Prostate gland (tissue), 2 donors: Measurements from ENCODE around the gene ZNF354C. TPM values are rescaled to one million over a fixed set of nuclear protein-coding genes. Genes with fewer than 3 reads are reported as not detected.

Experiments used
- DNase-seq: peaks from one replicate; pipeline ENCODE4 v3.0.0-alpha.2; 2019; ENCODE audit warnings: low spot score
- H3K27ac ChIP-seq, 2 donors: fragments of 200-600 bp; sonication (generic); 2 replicates each; pipeline ENCODE4 v1.5.1; 2017 to 2019
- H3K27me3 ChIP-seq: fragments of 200-600 bp; sonication (generic); replicated peaks from 2 replicates; pipeline ENCODE4 v1.5.1; 2019; ENCODE audit not compliant: insufficient read depth
- H3K36me3 ChIP-seq, 2 donors: fragments of 200-600 bp; sonication (generic); 1 replicate in 1 of 2; 2 replicates in 1 of 2; pipeline versions ENCODE4 v1.5.1 to v1.8.1; 2017 to 2019
- H3K4me1 ChIP-seq: fragments of 200-600 bp; sonication (generic); replicated peaks from 2 replicates; pipeline ENCODE4 v1.5.1; 2019
- H3K4me3 ChIP-seq, 2 donors: fragments of 200-600 bp; sonication (generic); 2 replicates each; pipeline ENCODE4 v1.5.1; 2017 to 2019
- H3K9me3 ChIP-seq: fragments of 200-600 bp; sonication (generic); 2 replicates; pipeline ENCODE4 v1.5.1; 2017
- POLR2A ChIP-seq: fragments of 450-650 bp; IDR thresholded peaks from one replicate; pipeline ENCODE4 v1.6.1; 2016; ENCODE audit warnings: antibody characterized with exemption, mild to moderate bottlenecking
- POLR2AphosphoS5 ChIP-seq: sonication (generic); formaldehyde crosslinking; IDR thresholded peaks from one replicate; pipeline ENCODE4 v1.6.1; 2017; ENCODE audit warnings: antibody characterized with exemption
- WGBS: methylation state at CpG from one replicate; pipeline ENCODE4 v1.1.5; 2018; 5-methylcytosine and 5-hydroxymethylcytosine counted together
- intact Hi-C: fragments of 100-400 bp; cut with DNase I; formaldehyde crosslinking; loops from one replicate; pipeline ENCODE4 v1.14.2; 2022
- total RNA-seq, 2 donors: library from RNA; depleted of rRNA; stranded (reverse); fragments of >200 nt; gene quantifications; one replicate each; pipeline ENCODE4 v1.1.0, GENCODE V29; 2016
- TF ChIP-seq, protein P1 (sequence below), 4 experiments: fragments of 200-600 bp in 2 of 4; fragments of 450-650 bp in 2 of 4; sonication (generic) in 2 of 4; IDR thresholded peaks; 1 replicate in 3 of 4; 2 replicates in 1 of 4; pipeline ENCODE4 v1.5.1; 2016 to 2019; ENCODE audit warnings: antibody characterized with exemption in 4 of 4, mild to moderate bottlenecking in 2 of 4, moderate library complexity in 2 of 4

The ZNF354C gene
- total RNA-seq, 2 donors from 2014 or later, result 5.7 to 6.5 TPM

GRCh38 chr5:179110528-179110927 lies 50.4 kb downstream of the ZNF354C start:
- 83% methylated on average over 9 of the region's 9 CpGs for WGBS
- no peak for DNase-seq
- H3K4me1 ChIP-seq, result no peaks in the 10 kb centered on the region
- H3K36me3 ChIP-seq, result no peaks in the 10 kb centered on the region
- H3K4me3 ChIP-seq, result no peak overlapping the region
- H3K9me3 ChIP-seq, result no peaks in the 10 kb centered on the region
- intact Hi-C loops, result no loop called here
- no peak overlapping the region for H3K27ac ChIP-seq
- no peaks in the 10 kb centered on the region for H3K27me3 ChIP-seq
- TF ChIP-seq POLR2AphosphoS5 (no peak), POLR2A (no peak)
- TF ChIP-seq, protein P1, sequence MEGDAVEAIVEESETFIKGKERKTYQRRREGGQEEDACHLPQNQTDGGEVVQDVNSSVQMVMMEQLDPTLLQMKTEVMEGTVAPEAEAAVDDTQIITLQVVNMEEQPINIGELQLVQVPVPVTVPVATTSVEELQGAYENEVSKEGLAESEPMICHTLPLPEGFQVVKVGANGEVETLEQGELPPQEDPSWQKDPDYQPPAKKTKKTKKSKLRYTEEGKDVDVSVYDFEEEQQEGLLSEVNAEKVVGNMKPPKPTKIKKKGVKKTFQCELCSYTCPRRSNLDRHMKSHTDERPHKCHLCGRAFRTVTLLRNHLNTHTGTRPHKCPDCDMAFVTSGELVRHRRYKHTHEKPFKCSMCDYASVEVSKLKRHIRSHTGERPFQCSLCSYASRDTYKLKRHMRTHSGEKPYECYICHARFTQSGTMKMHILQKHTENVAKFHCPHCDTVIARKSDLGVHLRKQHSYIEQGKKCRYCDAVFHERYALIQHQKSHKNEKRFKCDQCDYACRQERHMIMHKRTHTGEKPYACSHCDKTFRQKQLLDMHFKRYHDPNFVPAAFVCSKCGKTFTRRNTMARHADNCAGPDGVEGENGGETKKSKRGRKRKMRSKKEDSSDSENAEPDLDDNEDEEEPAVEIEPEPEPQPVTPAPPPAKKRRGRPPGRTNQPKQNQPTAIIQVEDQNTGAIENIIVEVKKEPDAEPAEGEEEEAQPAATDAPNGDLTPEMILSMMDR (IDR thresholded peaks at IDR 0.05), result no peak

- no peak for DNase-seq
- Histone ChIP-seq H3K9me3 (no peaks in the 10 kb centered on the region), H3K4me1 (no peaks in the 10 kb centered on the region), H3K4me3 (no peak overlapping the region), H3K36me3 (no peaks in the 10 kb centered on the region), H3K27ac (no peak overlapping the region), H3K27me3 (no peaks in the 10 kb centered on the region)
- intact Hi-C loops, result no loop called here
- 84% methylated on average over 21 of the region's 21 CpGs for WGBS
- TF ChIP-seq POLR2A (no peak), POLR2AphosphoS5 (no peak)
- TF ChIP-seq, protein P1 (IDR thresholded peaks at IDR 0.05), result no peak
Measured at GRCh38 chr5:179111267-179112207, 51.4 kb downstream of the ZNF354C start.

- no peaks in the 10 kb centered on the region for H3K9me3 ChIP-seq
Measured at GRCh38 chr5:179112469-179113142, 52.4 kb downstream of the ZNF354C start.

DNA sequence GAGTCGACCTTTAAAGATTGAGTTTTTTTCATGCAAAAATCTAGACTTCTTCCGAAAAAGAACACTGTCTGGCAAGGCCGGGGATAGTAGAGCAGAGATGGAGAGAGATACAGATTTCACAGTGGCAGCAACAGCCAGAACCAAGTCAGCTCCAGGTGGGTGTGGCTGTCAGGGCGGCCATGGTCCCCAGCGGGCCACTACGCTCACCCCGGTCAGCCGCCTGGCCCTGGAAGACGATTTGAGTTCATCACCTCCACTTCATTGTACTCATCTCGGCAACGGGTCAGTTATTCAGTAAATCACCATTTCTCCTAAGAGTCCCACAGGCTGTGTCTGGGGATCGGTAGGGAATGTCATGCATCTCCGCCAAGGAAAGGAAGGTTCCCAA lies 53.0 kb downstream of the ZNF354C start:
- DNase-seq, result no peak
- intact Hi-C loops, result no loop called here
- no peaks in the 10 kb centered on the region for H3K36me3 ChIP-seq
- H3K9me3 ChIP-seq, result no peaks in the 10 kb centered on the region
- no peak overlapping the region for H3K27ac ChIP-seq
- no peak overlapping the region for H3K4me3 ChIP-seq
- 95% methylated on average over 13 of the region's 13 CpGs for WGBS
- H3K27me3 ChIP-seq, result no peaks in the 10 kb centered on the region
- no peaks in the 10 kb centered on the region for H3K4me1 ChIP-seq
- TF ChIP-seq POLR2AphosphoS5, result no peak

More at GRCh38 chr5:179112469-179113142, 52.4 kb downstream of the ZNF354C start:
- intact Hi-C loops, result no loop called here
- H3K27ac ChIP-seq, result no peak overlapping the region
- H3K4me1 ChIP-seq, result no peaks in the 10 kb centered on the region
- no peak for DNase-seq
- WGBS, result 92% methylated on average over 12 of the region's 12 CpGs
- no peaks in the 10 kb centered on the region for H3K36me3 ChIP-seq
- H3K4me3 ChIP-seq, result no peak overlapping the region
- no peak for TF ChIP-seq POLR2AphosphoS5
- TF ChIP-seq, protein P1 (IDR thresholded peaks at IDR 0.05), result no peak
- no peak for TF ChIP-seq POLR2A
- no peaks in the 10 kb centered on the region for H3K27me3 ChIP-seq

- 91% methylated on average over 12 of the region's 12 CpGs for WGBS
Measured at GRCh38 chr5:179113945-179114641, 53.9 kb downstream of the ZNF354C start.

More at GRCh38 chr5:179113945-179114641, 53.9 kb downstream of the ZNF354C start:
- Histone ChIP-seq H3K4me3 (no peak overlapping the region), H3K4me1 (no peaks in the 10 kb centered on the region), H3K9me3 (no peaks in the 10 kb centered on the region), H3K27me3 (no peaks in the 10 kb centered on the region), H3K36me3 (no peaks in the 10 kb centered on the region), H3K27ac (no peak overlapping the region)
- intact Hi-C loops, result no loop called here
- no peak for DNase-seq
- TF ChIP-seq POLR2A (no peak), POLR2AphosphoS5 (no peak)
- TF ChIP-seq, protein P1 (IDR thresholded peaks at IDR 0.05), result no peak
